K562 (cell line): ENCODE measurements around the gene ABHD13. TPM values are rescaled to one million over a fixed set of nuclear protein-coding genes. Genes with fewer than 3 reads are reported as not detected.

Experiments used
- ATAC-seq: fragments of 200-7000 bp; cut with Tn5 transposase; 3 replicates; pipeline ENCODE4 v1.9.1; 2020; ENCODE audit warnings: moderate library complexity
- BruUV-seq: library from RNA; stranded (reverse); fragments of 400-500 nt; replicated peaks from 2 replicates; lab custom pipeline; 2021; lab: Mats Ljungman, UMichigan
- CTCF ChIA-PET: fragments of 300-600 bp; formaldehyde crosslinking; extraction: SDS; loops from one replicate; lab custom pipeline; 2021; ENCODE audit warnings: low intra/inter-chr PET ratio; lab: Yijun Ruan, JAX
- POLR2A ChIA-PET: fragments of 300-600, 350-650 bp; sonication (Branson Sonifier 250); formaldehyde crosslinking; extraction: SDS; loops from one replicate; lab custom pipeline; 2021; ENCODE audit warnings: antibody characterized with exemption, inconsistent platforms; lab: Yijun Ruan, JAX
- DNase-seq, 4 experiments: peaks; one replicate each; pipeline versions ENCODE4 v3.0.0 to v3.0.0-alpha.2; 2011 to 2018; ENCODE audit warnings: low spot score in 3 of 4, mixed read lengths in 3 of 4; ENCODE audit errors: extremely low read depth in 1 of 4
- FAIRE-seq: peaks from 2 replicates; lab custom pipeline; 2011; peaks lifted over from hg19 to GRCh38; lab: Jason Lieb, UNC
- H2AFZ ChIP-seq: 2 replicates; pipeline ENCODE4 v1.6.0; 2011; ENCODE audit warnings: low read depth, low read length, control low read depth, inconsistent platforms
- H3K27ac ChIP-seq: fragments of 200-600 bp; 3 replicates; pipeline ENCODE4 v1.8.0; 2011; ENCODE audit warnings: low read depth, mild to moderate bottlenecking, control low read depth, inconsistent platforms, low read length, moderate library complexity, mixed read lengths; ENCODE audit errors: extremely low read depth
- H3K27me3 ChIP-seq, 2 experiments: fragments of 300-600 bp in 1 of 2; 2 replicates in 1 of 2; 3 replicates in 1 of 2; pipeline versions ENCODE4 v1.6.0 to v1.8.0; 2011; ENCODE audit warnings: inconsistent platforms in 2 of 2, low read length in 2 of 2, mild to moderate bottlenecking in 1 of 2, mixed read lengths in 1 of 2, moderate library complexity in 1 of 2; ENCODE audit not compliant: control insufficient read depth in 2 of 2, insufficient read depth in 2 of 2
- H3K36me3 ChIP-seq: fragments of 300-600 bp; 3 replicates; pipeline ENCODE4 v1.8.0; 2011; ENCODE audit warnings: mild to moderate bottlenecking, low read length, inconsistent platforms; ENCODE audit not compliant: control insufficient read depth, insufficient read depth
- H3K4me1 ChIP-seq, 2 experiments: fragments of 200-600 bp in 1 of 2; replicated peaks in 1 of 2; 2 replicates in 1 of 2; 3 replicates in 1 of 2; pipeline versions ENCODE4 v1.5.1 to v1.8.0; 2011; ENCODE audit warnings: inconsistent platforms in 2 of 2, low read length in 2 of 2, mild to moderate bottlenecking in 1 of 2, mixed read lengths in 1 of 2, moderate library complexity in 1 of 2; ENCODE audit not compliant: control insufficient read depth in 2 of 2, insufficient read depth in 2 of 2
- H3K4me2 ChIP-seq: 2 replicates; pipeline ENCODE4 v1.6.1; 2011; ENCODE audit warnings: low read length, control low read depth, inconsistent platforms, mixed read lengths; ENCODE audit not compliant: insufficient read depth
- H3K4me3 ChIP-seq: fragments of 200-600 bp; sonication (generic), shearing (Covaris generic); 2 replicates; pipeline ENCODE4 v1.5.1; 2016; ENCODE audit warnings: control low read depth, inconsistent platforms
- H3K79me2 ChIP-seq: fragments of 200-600 bp; 3 replicates; pipeline ENCODE4 v1.8.0; 2011; ENCODE audit warnings: low read length, inconsistent platforms; ENCODE audit not compliant: control insufficient read depth, insufficient read depth
- H3K9ac ChIP-seq, 2 experiments: 2 replicates each; pipeline versions ENCODE4 v1.6.0 to v1.6.1; 2011; ENCODE audit warnings: low read depth in 2 of 2, low read length in 2 of 2, control low read depth in 1 of 2, inconsistent platforms in 1 of 2, mild to moderate bottlenecking in 1 of 2, mixed read lengths in 1 of 2; ENCODE audit not compliant: insufficient read depth in 1 of 2
- H3K9me1 ChIP-seq: one replicate; pipeline ENCODE4 v1.6.0; 2011; ENCODE audit warnings: inconsistent platforms, mild to moderate bottlenecking, low read length, moderate library complexity; ENCODE audit not compliant: control insufficient read depth, insufficient read depth
- H3K9me3 ChIP-seq: replicated peaks from 2 replicates; pipeline ENCODE4 v1.5.1; 2011; ENCODE audit warnings: low read depth, low read length, inconsistent platforms; ENCODE audit not compliant: control insufficient read depth, insufficient read depth
- H4K20me1 ChIP-seq: replicated peaks from 2 replicates; pipeline ENCODE4 v1.6.1; 2011; ENCODE audit warnings: low read length, inconsistent platforms, mixed read lengths; ENCODE audit not compliant: control insufficient read depth, insufficient read depth
- HDAC3 ChIP-seq: fragments of 450-650 bp; IDR thresholded peaks from 2 replicates; pipeline ENCODE4 v1.6.1; 2018; ENCODE audit warnings: borderline replicate concordance, mild to moderate bottlenecking, moderate library complexity; ENCODE audit not compliant: partially characterized antibody
- PBX2 ChIP-seq, 2 experiments: IDR thresholded peaks in 1 of 2; conservative IDR thresholded peaks in 1 of 2; 2 replicates each; pipeline ENCODE4 v1.6.1; 2016; ENCODE audit warnings: low read depth in 2 of 2, mild to moderate bottlenecking in 1 of 2, missing compliant biosample characterization in 1 of 2, missing genetic modification characterization in 1 of 2, moderate library complexity in 1 of 2
- YY1 ChIP-seq, 3 experiments: IDR thresholded peaks; 2 replicates each; pipeline ENCODE4 v1.6.1; 2011; ENCODE audit warnings: low read length in 2 of 3, mild to moderate bottlenecking in 2 of 3, moderate library complexity in 2 of 3, borderline replicate concordance in 1 of 3, control low read depth in 1 of 3, low read depth in 1 of 3; ENCODE audit not compliant: insufficient read depth in 3 of 3, insufficient replicate concordance in 2 of 3, control insufficient read depth in 1 of 3, insufficient read length in 1 of 3; ENCODE audit errors: extremely low read depth in 1 of 3
- WGBS: fragments of 100-300 bp; shearing (Covaris generic); methylation state at CpG from one replicate; pipeline ENCODE4 v1.1.6; 2016; ENCODE audit warnings: low coverage, mixed read lengths; ENCODE audit not compliant: insufficient coverage; ENCODE audit errors: missing lambda C conversion rate; 5-methylcytosine and 5-hydroxymethylcytosine counted together
- in situ Hi-C: fragments of 300-500 bp; cut with MboI; formaldehyde crosslinking; loops from 4 replicates; pipeline ENCODE4 v1.15.0; 2018; ENCODE audit warnings: inconsistent platforms, mixed read lengths
- intact Hi-C: fragments of 100-400 bp; cut with micrococcal nuclease; formaldehyde crosslinking; loops from 2 replicates; pipeline ENCODE4 v1.14.2; 2022
- polyA plus RNA-seq, 8 experiments: library from polyadenylated mRNA; depleted of rRNA in 4 of 8; stranded (reverse) in 5 of 8; unstranded in 3 of 8; fragments of >200 nt; fragmentation: Nextera tagmentation in 2 of 8; fragmentation: Illumina TruSeq in 1 of 8; extraction: Ambion mirVana in 2 of 8; extraction: Trizol in 1 of 8; gene quantifications; 2 replicates each; pipeline versions ENCODE4 v1.2.1 to v1.2.3, GENCODE V29; 2011 to 2014; ENCODE audit warnings: inconsistent platforms in 1 of 8, missing spikeins in 1 of 8
- total RNA-seq, 7 experiments: library from RNA; depleted of rRNA in 6 of 7; stranded (reverse); fragments of >200 nt in 6 of 7; fragmentation: Illumina TruSeq in 2 of 7; extraction: Trizol in 2 of 7; gene quantifications; 2 replicates each; pipeline versions ENCODE4 v1.2.1 to v1.2.3, GENCODE V29; 2011 to 2021; ENCODE audit warnings: low replicate concordance in 1 of 7
- TF ChIP-seq, protein P1 (sequence below): IDR thresholded peaks from 3 replicates; pipeline ENCODE4 v1.6.1; 2011; ENCODE audit warnings: borderline replicate concordance, mild to moderate bottlenecking, moderate library complexity; ENCODE audit not compliant: insufficient read length; ENCODE audit errors: extremely low read depth

The ABHD13 gene
- total and polyA plus RNA-seq, 9 of the 15 experiments (the other 6 are each of a cell fraction or from before 2014, with no cell fraction given): 1.7 to 7.0 (median 4.1) TPM

- FAIRE-seq (no peak), DNase-seq (no peak), ATAC-seq (no peak)
- Histone ChIP-seq H3K4me1 (peaks cover 2 to 7% of the 10 kb centered on the region in 2 experiments; a peak in 4 of 5 replicates), H3K27ac (no peak overlapping the region), H4K20me1 (no peaks in the 10 kb centered on the region), H3K36me3 (no peaks in the 10 kb centered on the region), H3K4me2 (peak overlapping the region; percentile 25; the same call in 1 of the 2 replicates), H2AFZ (peak overlapping the region; percentile 67), H3K9me3 (no peaks in the 10 kb centered on the region), H3K27me3 (no peaks in the 10 kb centered on the region), H3K4me3 (no peak overlapping the region), H3K9me1 (no peaks in the 10 kb centered on the region), H3K9ac (no peak overlapping the region; a peak in 1 of 4 replicates), H3K79me2 (no peaks in the 10 kb centered on the region)
- ChIA-PET POLR2A (no interaction called here), CTCF (no interaction called here)
- in situ Hi-C loops (no loop called here), intact Hi-C loops (no loop called here)
- TF ChIP-seq YY1 (IDR thresholded peaks at IDR 0.05; ENCODE audit: borderline replicate concordance in 1 of 3, control insufficient read depth in 1 of 3, extremely low read depth in 1 of 3, insufficient read depth in 3 of 3, insufficient read length in 1 of 3, insufficient replicate concordance in 2 of 3, low read depth in 1 of 3, low read length in 2 of 3) (peak in 2 of 3 experiments; percentile 6 to 42), HDAC3 (no peak)
- BruUV-seq: no TSS peak
- WGBS: 25% methylated on average over 7 of the region's 10 CpGs
These were observed 48.3 kb downstream of the ABHD13 start for GRCh38 chr13:108266321-108266990.

DNA sequence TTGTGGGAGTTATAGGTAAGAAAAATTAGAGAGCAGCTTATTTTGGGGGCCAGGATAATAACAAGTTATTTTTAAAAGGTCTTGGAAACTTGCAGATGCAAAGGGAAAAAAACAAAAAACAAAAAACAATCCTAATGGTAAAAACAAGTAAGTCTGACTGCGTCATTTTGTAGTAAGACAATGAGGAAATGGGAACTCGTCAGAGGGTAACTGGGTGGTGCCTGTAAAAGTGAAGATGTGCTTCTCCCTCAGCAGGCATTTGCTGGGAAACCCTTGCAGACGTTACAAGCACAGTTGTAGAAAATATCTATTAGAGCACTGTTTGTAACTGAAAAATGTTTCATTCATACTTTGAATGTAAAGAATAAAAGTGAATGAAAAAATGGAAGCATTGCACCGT lies 49.2 kb downstream of the ABHD13 start:
- Histone ChIP-seq H3K4me3 (no peak overlapping the region), H3K9me1 (no peaks in the 10 kb centered on the region), H4K20me1 (no peaks in the 10 kb centered on the region), H3K79me2 (no peaks in the 10 kb centered on the region), H3K27ac (no peak overlapping the region), H2AFZ (no peak overlapping the region), H3K4me2 (no peak overlapping the region), H3K27me3 (no peaks in the 10 kb centered on the region), H3K4me1 (peaks cover 2 to 7% of the 10 kb centered on the region in 2 experiments; a peak in 4 of 5 replicates), H3K9ac (no peak overlapping the region), H3K36me3 (no peaks in the 10 kb centered on the region), H3K9me3 (no peaks in the 10 kb centered on the region)
- 14% methylated on average over 4 of the region's 4 CpGs for WGBS
- no peak for FAIRE-seq
- no TSS peak for BruUV-seq
- DNase-seq: no peak
- ChIA-PET POLR2A (no interaction called here), CTCF (no interaction called here)
- ATAC-seq: no peak
- intact Hi-C loops (no loop called here), in situ Hi-C loops (no loop called here)
- no peak for TF ChIP-seq PBX2 (CRISPR knock-in tag; IDR thresholded peaks at IDR 0.05; ENCODE audit: low read depth)
- TF ChIP-seq PBX2 (tag; conservative IDR thresholded peaks at IDR 0.05; ENCODE audit: low read depth): no peak
- TF ChIP-seq, protein P1, sequence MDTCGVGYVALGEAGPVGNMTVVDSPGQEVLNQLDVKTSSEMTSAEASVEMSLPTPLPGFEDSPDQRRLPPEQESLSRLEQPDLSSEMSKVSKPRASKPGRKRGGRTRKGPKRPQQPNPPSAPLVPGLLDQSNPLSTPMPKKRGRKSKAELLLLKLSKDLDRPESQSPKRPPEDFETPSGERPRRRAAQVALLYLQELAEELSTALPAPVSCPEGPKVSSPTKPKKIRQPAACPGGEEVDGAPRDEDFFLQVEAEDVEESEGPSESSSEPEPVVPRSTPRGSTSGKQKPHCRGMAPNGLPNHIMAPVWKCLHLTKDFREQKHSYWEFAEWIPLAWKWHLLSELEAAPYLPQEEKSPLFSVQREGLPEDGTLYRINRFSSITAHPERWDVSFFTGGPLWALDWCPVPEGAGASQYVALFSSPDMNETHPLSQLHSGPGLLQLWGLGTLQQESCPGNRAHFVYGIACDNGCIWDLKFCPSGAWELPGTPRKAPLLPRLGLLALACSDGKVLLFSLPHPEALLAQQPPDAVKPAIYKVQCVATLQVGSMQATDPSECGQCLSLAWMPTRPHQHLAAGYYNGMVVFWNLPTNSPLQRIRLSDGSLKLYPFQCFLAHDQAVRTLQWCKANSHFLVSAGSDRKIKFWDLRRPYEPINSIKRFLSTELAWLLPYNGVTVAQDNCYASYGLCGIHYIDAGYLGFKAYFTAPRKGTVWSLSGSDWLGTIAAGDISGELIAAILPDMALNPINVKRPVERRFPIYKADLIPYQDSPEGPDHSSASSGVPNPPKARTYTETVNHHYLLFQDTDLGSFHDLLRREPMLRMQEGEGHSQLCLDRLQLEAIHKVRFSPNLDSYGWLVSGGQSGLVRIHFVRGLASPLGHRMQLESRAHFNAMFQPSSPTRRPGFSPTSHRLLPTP: no peak
